Stimulated activated CD4-positive, alpha-beta T cell treated with anti-CD3 and anti-CD28 coated beads, Interleukin-15, amount 100 ng/mL, for 24 hours (primary cell): ENCODE data around the gene PLXNB2.
A peak's percentile ranks its signal among the peaks of the same experiment; 100 is the strongest.

ENCODE experiments used
- DNase-seq: peaks from one replicate; pipeline ENCODE4 v3.0.0-alpha.2; 2020

Gene PLXNB2

GRCh38 chr22:50249341-50250248 is 57.9 kb downstream of the PLXNB2 start:
- DNase-seq: no peak

GRCh38 chr22:50248196-50249081 is 59.0 kb downstream of the PLXNB2 start:
- DNase-seq: no peak

GRCh38 chr22:50247748-50248147 is 59.7 kb downstream of the PLXNB2 start:
- DNase-seq: peak; percentile 40

GRCh38 chr22:50246242-50247175 is 60.9 kb downstream of the PLXNB2 start:
- no peak for DNase-seq

- no peak for DNase-seq
These were observed 62.0 kb downstream of the PLXNB2 start for GRCh38 chr22:50245214-50246072.

GRCh38 chr22:50244420-50245213 is 62.8 kb downstream of the PLXNB2 start, which contains the start of gene TUBGCP6:
TUBGCP6 (minus strand) TSS chr22:50245023; CDS start chr22:50244459, 564 bp downstream.
- DNase-seq: peak; percentile 96

GRCh38 chr22:50243685-50244419 is 63.6 kb downstream of the PLXNB2 start:
- no peak for DNase-seq

- no peak for DNase-seq
These were observed 65.0 kb downstream of the PLXNB2 start for GRCh38 chr22:50242406-50242949.

GRCh38 chr22:50238755-50239154 is 68.7 kb downstream of the PLXNB2 start:
- DNase-seq: no peak

- DNase-seq: no peak
These were observed 70.6 kb downstream of the PLXNB2 start for GRCh38 chr22:50236731-50237409.

- DNase-seq: no peak
These were observed 74.2 kb downstream of the PLXNB2 start for GRCh38 chr22:50233223-50233622.

GRCh38 chr22:50232481-50233151 is 74.8 kb downstream of the PLXNB2 start:
- DNase-seq: no peak

GRCh38 chr22:50229370-50229769 is 78.1 kb downstream of the PLXNB2 start:
- no peak for DNase-seq

GRCh38 chr22:50228366-50228765 is 79.1 kb downstream of the PLXNB2 start:
- no peak for DNase-seq

GRCh38 chr22:50227579-50228215 is 79.7 kb downstream of the PLXNB2 start:
- no peak for DNase-seq

- DNase-seq: no peak
These were observed 80.6 kb downstream of the PLXNB2 start for GRCh38 chr22:50226875-50227165.

- no peak for DNase-seq
These were observed 81.2 kb downstream of the PLXNB2 start for GRCh38 chr22:50226063-50226874.
